ENCODE results near the gene ADGRL1. TPM values are rescaled to one million over a fixed set of nuclear protein-coding genes. Genes with fewer than 3 reads are reported as not detected.
"Not testable (repeated sequence)": the region's sequence is repeated elsewhere in the genome, so short reads cannot be mapped to it uniquely, and the experiment has no call there.

Gene ADGRL1
- total RNA-seq, 1 experiment from 2014 or later: 26.5 TPM

DNA sequence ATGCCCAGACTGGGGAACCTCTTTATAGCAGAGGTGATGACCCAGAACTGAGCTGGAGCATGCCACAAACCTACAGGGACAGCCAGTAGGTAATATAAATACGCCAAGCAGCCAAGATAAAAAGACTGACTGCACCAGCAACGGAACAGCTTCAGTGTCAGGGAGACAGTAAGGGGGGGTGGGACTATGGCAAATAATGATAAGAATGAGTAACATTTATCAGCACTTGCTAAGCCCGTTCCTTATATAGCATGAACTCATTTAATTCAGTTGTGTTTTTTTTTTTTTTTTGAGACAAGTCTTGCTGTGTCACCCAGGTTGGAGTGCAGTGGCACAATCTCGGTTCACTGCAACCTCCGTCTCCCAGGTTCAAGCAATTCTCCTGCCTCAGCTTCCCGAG is 20.5 kb upstream of the ADGRL1 start:
- H3K27ac Mint-ChIP-seq (ENCODE audit: unreplicated experiment); CTCF ChIA-PET; BruUV-seq (replicated peaks): not testable (repeated sequence)

DNA sequence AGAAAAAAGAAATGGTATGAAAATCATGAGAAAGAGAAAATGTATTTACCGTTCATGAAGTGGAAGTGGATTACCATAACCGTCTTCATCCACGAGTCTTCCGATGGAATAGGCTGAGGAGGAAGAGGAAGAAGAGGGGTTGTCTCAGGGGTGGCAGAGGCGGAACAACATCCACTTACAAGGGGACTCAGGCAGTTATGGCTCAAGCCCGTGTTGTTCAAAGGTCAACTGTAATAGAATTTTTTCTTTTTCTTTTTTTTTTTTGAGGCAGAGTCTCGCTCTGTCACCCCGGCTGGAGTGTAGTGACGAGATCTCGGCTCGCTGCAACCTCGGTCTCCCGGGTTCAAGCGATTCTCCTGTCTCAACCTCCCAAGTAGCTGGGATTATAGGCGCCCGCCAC is 16.9 kb upstream of the ADGRL1 start:
- CTCF ChIA-PET: interaction anchor here (0.5 kb wide), 1 partner anchor 435 kb away, joined by 5 read pairs; no protein-coding TSS in a partner anchor
- H3K36me3 Mint-ChIP-seq (ENCODE audit: insufficient read depth, unreplicated experiment): peaks cover 3% of the 10 kb centered on the region
- no peak for DNase-seq
- peaks cover 9% of the 10 kb centered on the region for H3K4me1 Mint-ChIP-seq (ENCODE audit: low read depth, unreplicated experiment)
- intact Hi-C loops (cut with micrococcal nuclease; ENCODE audit: unreplicated experiment): no loop called here
- no peak overlapping the region for H3K27ac Mint-ChIP-seq (ENCODE audit: unreplicated experiment)
- TF ChIP-seq, protein P1, sequence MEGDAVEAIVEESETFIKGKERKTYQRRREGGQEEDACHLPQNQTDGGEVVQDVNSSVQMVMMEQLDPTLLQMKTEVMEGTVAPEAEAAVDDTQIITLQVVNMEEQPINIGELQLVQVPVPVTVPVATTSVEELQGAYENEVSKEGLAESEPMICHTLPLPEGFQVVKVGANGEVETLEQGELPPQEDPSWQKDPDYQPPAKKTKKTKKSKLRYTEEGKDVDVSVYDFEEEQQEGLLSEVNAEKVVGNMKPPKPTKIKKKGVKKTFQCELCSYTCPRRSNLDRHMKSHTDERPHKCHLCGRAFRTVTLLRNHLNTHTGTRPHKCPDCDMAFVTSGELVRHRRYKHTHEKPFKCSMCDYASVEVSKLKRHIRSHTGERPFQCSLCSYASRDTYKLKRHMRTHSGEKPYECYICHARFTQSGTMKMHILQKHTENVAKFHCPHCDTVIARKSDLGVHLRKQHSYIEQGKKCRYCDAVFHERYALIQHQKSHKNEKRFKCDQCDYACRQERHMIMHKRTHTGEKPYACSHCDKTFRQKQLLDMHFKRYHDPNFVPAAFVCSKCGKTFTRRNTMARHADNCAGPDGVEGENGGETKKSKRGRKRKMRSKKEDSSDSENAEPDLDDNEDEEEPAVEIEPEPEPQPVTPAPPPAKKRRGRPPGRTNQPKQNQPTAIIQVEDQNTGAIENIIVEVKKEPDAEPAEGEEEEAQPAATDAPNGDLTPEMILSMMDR (IDR thresholded peaks at IDR 0.05; ENCODE audit: unreplicated experiment): no peak
- H3K27me3 Mint-ChIP-seq (ENCODE audit: unreplicated experiment): no peaks in the 10 kb centered on the region
- H3K9me3 Mint-ChIP-seq (ENCODE audit: low read depth, unreplicated experiment): no peaks in the 10 kb centered on the region
- no TSS peak for BruUV-seq (replicated peaks)
- H3K4me3 Mint-ChIP-seq (ENCODE audit: low read depth, unreplicated experiment): no peak overlapping the region

More for the DNA sequence above, 20.5 kb upstream of the ADGRL1 start:
- DNase-seq; H3K4me3 Mint-ChIP-seq (ENCODE audit: low read depth, unreplicated experiment); H3K4me1 Mint-ChIP-seq (ENCODE audit: low read depth, unreplicated experiment); H3K36me3 Mint-ChIP-seq (ENCODE audit: insufficient read depth, unreplicated experiment); H3K9me3 Mint-ChIP-seq (ENCODE audit: low read depth, unreplicated experiment); intact Hi-C loops (cut with micrococcal nuclease; ENCODE audit: unreplicated experiment); H3K27me3 Mint-ChIP-seq (ENCODE audit: unreplicated experiment): not testable (repeated sequence)

DNA sequence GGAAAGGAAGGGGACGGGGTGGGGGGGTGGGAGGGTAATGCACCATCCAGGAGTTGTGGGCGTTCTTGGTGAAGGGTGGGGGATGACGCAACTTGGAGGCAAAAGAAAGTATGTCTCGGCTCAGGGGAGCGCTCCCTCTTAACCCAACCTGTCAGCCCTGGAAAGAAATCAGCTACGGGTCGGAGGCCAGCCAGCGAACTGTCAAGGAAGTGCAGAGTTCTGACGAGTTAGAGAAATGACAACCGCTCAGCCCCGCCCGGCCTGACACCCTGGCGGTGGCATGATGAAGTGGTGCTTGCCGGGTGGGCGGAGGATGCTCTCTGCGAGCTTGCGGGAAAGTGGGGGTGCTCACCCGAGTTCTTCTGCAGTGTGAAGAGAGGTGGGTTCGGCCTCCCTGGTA is 15.4 kb upstream of the ADGRL1 start:
- intact Hi-C loops (cut with micrococcal nuclease; ENCODE audit: unreplicated experiment); BruUV-seq (replicated peaks); H3K9me3 Mint-ChIP-seq (ENCODE audit: low read depth, unreplicated experiment); H3K27ac Mint-ChIP-seq (ENCODE audit: unreplicated experiment); H3K27me3 Mint-ChIP-seq (ENCODE audit: unreplicated experiment); CTCF ChIA-PET: not testable (repeated sequence)
- peaks cover 13% of the 10 kb centered on the region for H3K36me3 Mint-ChIP-seq (ENCODE audit: insufficient read depth, unreplicated experiment)
- peak overlapping the region; percentile 39 for H3K4me3 Mint-ChIP-seq (ENCODE audit: low read depth, unreplicated experiment)
- peaks cover 17% of the 10 kb centered on the region for H3K4me1 Mint-ChIP-seq (ENCODE audit: low read depth, unreplicated experiment)
- TF ChIP-seq, protein P1 (IDR thresholded peaks at IDR 0.05; ENCODE audit: unreplicated experiment): peak; percentile 57
- peak; percentile 42 for DNase-seq

DNA sequence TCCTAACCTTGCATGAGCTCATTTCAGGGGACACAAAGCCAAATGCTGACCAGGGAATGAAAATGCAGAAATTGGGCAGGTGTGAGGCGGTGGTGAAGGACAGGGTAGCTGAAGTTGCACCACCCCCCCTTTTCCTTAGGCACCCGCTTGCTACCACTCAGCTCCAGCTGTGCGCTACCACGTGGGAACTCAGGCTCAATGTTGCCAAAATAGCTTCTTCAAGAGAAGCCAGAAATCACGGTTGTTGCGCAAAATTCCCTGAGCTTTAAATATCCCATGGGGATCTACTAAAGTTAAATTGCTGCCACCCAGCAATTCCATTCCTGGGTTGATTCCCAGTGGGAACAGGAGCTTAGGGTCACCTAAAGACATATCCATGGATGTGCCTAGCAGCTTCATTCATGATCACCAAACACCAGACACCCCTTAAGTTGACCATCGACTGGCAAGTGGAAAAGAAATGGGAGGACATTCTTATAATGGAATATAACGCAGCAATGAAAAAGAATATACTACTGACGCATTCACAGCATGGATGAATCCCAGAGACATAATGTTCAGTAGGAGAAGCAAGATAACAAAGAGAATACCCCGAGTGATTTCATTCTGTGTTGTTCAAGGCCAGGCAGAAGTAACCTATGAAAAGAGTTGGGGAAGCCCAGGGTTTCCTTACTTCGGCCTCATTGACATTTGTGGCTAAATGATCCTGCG is 12.8 kb upstream of the ADGRL1 start:
- no peak overlapping the region for H3K27ac Mint-ChIP-seq (ENCODE audit: unreplicated experiment)
- DNase-seq: no peak
- no peaks in the 10 kb centered on the region for H3K27me3 Mint-ChIP-seq (ENCODE audit: unreplicated experiment)
- CTCF ChIA-PET: interaction anchor here (0.6 kb wide), 1 partner anchor 112 kb away, joined by 3 read pairs; no protein-coding TSS in a partner anchor
- BruUV-seq (replicated peaks): no TSS peak
- TF ChIP-seq, protein P1 (IDR thresholded peaks at IDR 0.05; ENCODE audit: unreplicated experiment): no peak
- H3K4me1 Mint-ChIP-seq (ENCODE audit: low read depth, unreplicated experiment): peaks cover 17% of the 10 kb centered on the region
- no peaks in the 10 kb centered on the region for H3K9me3 Mint-ChIP-seq (ENCODE audit: low read depth, unreplicated experiment)
- no peak overlapping the region for H3K4me3 Mint-ChIP-seq (ENCODE audit: low read depth, unreplicated experiment)
- intact Hi-C loops (cut with micrococcal nuclease; ENCODE audit: unreplicated experiment): no loop called here
- peaks cover 13% of the 10 kb centered on the region for H3K36me3 Mint-ChIP-seq (ENCODE audit: insufficient read depth, unreplicated experiment)

DNA sequence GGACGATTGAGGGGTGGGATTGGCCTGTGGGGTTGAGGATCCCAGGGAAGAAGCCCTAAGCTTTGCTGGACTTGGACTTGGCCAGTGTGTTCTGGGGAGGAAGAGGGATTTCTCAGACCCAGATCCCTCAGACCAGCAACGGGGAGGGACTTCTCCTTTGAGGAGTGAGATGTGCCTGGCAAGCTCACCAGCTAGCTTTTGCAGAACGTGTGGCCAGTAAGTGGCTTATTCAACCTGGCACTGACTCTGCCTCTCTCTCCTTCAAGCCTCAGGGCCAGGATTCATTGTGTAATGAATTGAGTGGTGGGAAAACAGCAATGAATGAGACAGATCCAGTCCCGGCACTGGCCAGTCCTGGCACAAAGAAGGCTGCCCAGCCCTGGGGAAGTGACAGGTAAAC is 11.9 kb upstream of the ADGRL1 start:
- H3K27ac Mint-ChIP-seq (ENCODE audit: unreplicated experiment); H3K27me3 Mint-ChIP-seq (ENCODE audit: unreplicated experiment); DNase-seq; BruUV-seq (replicated peaks); intact Hi-C loops (cut with micrococcal nuclease; ENCODE audit: unreplicated experiment); H3K9me3 Mint-ChIP-seq (ENCODE audit: low read depth, unreplicated experiment): not testable (repeated sequence)
- peaks cover 17% of the 10 kb centered on the region for H3K4me1 Mint-ChIP-seq (ENCODE audit: low read depth, unreplicated experiment)
- CTCF ChIA-PET: interaction anchor here (1.0 kb wide), 2 partner anchors 112 to 130 kb away, joined by 3 to 6 read pairs; no protein-coding TSS in a partner anchor
- H3K4me3 Mint-ChIP-seq (ENCODE audit: low read depth, unreplicated experiment): peak overlapping the region; percentile 68
- peaks cover 13% of the 10 kb centered on the region for H3K36me3 Mint-ChIP-seq (ENCODE audit: insufficient read depth, unreplicated experiment)

Measured in Calu3 (cell line).